ENCODE results near the gene SIDT1. TPM values are rescaled to one million over a fixed set of nuclear protein-coding genes. Genes with fewer than 3 reads are reported as not detected.

Gene SIDT1
- total and polyA plus RNA-seq, 11 donors = 0.28 to 2.6 (median 0.95) TPM

- peak in 2 of 4 donors; percentile 26 to 59 for ATAC-seq
- H3K9me3 ChIP-seq = no peaks in the 10 kb centered on the region
- peaks cover 0 to 3% (median 0%) of the 10 kb centered on the region in 12 donors for H3K4me1 ChIP-seq
- intact Hi-C loops (cut with DNase I) = no loop called here
- DNase-seq = no peak
- no peaks in the 10 kb centered on the region for H3K36me3 ChIP-seq
- H3K27ac ChIP-seq = peak overlapping the region in 1 of 12 donors; percentile 41
- no peaks in the 10 kb centered on the region for H3K27me3 ChIP-seq
- TF ChIP-seq POLR2A (IDR thresholded peaks at IDR 0.05) (no peak), CTCF (IDR thresholded peaks at IDR 0.05) (no peak)
- 36 to 55% (median 51%) methylated on average over 4 of the region's 4 CpGs for WGBS, 4 donors
- H3K4me3 ChIP-seq = no peak overlapping the region
Measured at GRCh38 chr3:113597596-113598354, 65.4 kb downstream of the SIDT1 start.

- TF ChIP-seq CTCF (IDR thresholded peaks at IDR 0.05) (no peak), POLR2A (IDR thresholded peaks at IDR 0.05) (no peak)
- Histone ChIP-seq H3K36me3 (no peaks in the 10 kb centered on the region), H3K4me3 (no peak overlapping the region), H3K9me3 (no peaks in the 10 kb centered on the region), H3K27me3 (no peaks in the 10 kb centered on the region), H3K27ac (no peak overlapping the region), H3K4me1 (peaks cover 0 to 3% (median 0%) of the 10 kb centered on the region in 12 donors)
- peak in 1 of 5 donors; percentile 60 for DNase-seq
- ATAC-seq = peak in 1 of 4 donors; percentile 63
- intact Hi-C loops (cut with DNase I) = no loop called here
- 71 to 85% (median 78%) methylated on average over 2 of the region's 2 CpGs for WGBS, 4 donors
Measured at GRCh38 chr3:113600418-113601182, 68.2 kb downstream of the SIDT1 start.

- TF ChIP-seq POLR2A (IDR thresholded peaks at IDR 0.05) = no peak
- no peak for TF ChIP-seq CTCF (IDR thresholded peaks at IDR 0.05)
- Histone ChIP-seq H3K4me3 (no peak overlapping the region), H3K4me1 (peaks cover 0 to 3% (median 0%) of the 10 kb centered on the region in 12 donors), H3K9me3 (no peaks in the 10 kb centered on the region), H3K27ac (no peak overlapping the region), H3K27me3 (no peaks in the 10 kb centered on the region), H3K36me3 (no peaks in the 10 kb centered on the region)
- 88 to 95% (median 93%) methylated on average over 2 of the region's 2 CpGs for WGBS, 4 donors
- no peak for ATAC-seq
- no peak for DNase-seq
- intact Hi-C loops (cut with DNase I) = no loop called here
Measured at GRCh38 chr3:113601240-113601639, 68.9 kb downstream of the SIDT1 start.

GRCh38 chr3:113602256-113602655, 69.9 kb downstream of the SIDT1 start:
- DNase-seq = no peak
- WGBS, 4 donors = 92 to 95% (median 93%) methylated on average over 2 of the region's 2 CpGs
- intact Hi-C loops (cut with DNase I) = no loop called here

More at GRCh38 chr3:113602256-113602655, 69.9 kb downstream of the SIDT1 start:
- no peak for TF ChIP-seq CTCF (IDR thresholded peaks at IDR 0.05)
- no peak for TF ChIP-seq POLR2A (IDR thresholded peaks at IDR 0.05)
- H3K27me3 ChIP-seq = no peaks in the 10 kb centered on the region
- no peak for ATAC-seq
- peaks cover 0 to 3% (median 0%) of the 10 kb centered on the region in 12 donors for H3K4me1 ChIP-seq
- no peaks in the 10 kb centered on the region for H3K9me3 ChIP-seq
- H3K27ac ChIP-seq = no peak overlapping the region
- no peaks in the 10 kb centered on the region for H3K36me3 ChIP-seq
- H3K4me3 ChIP-seq = no peak overlapping the region

Measured in heart left ventricle (tissue), 16 donors.